Ishikawa (cell line): ENCODE measurements around the gene GHRHR.

Experiments used
- CEBPB ChIP-seq: IDR thresholded peaks from 2 replicates; pipeline ENCODE4 v1.6.1; 2012
- CREB1 ChIP-seq: IDR thresholded peaks from 2 replicates; pipeline ENCODE4 v1.6.1; 2012; ENCODE audit warnings: low read depth
- MAX ChIP-seq: IDR thresholded peaks from 2 replicates; pipeline ENCODE4 v1.6.1; 2012
- RAD21 ChIP-seq: IDR thresholded peaks from 2 replicates; pipeline ENCODE4 v1.6.1; 2012; ENCODE audit warnings: low read depth
- REST ChIP-seq: IDR thresholded peaks from 2 replicates; pipeline ENCODE4 v1.6.1; 2012; ENCODE audit warnings: low read depth, mild to moderate bottlenecking
- TAF1 ChIP-seq: IDR thresholded peaks from 2 replicates; pipeline ENCODE4 v1.6.1; 2012; ENCODE audit warnings: low read depth, mild to moderate bottlenecking

- no peak for TF ChIP-seq RAD21
- no peak for TF ChIP-seq REST
- TF ChIP-seq CREB1: no peak
- no peak for TF ChIP-seq CEBPB
- no peak for TF ChIP-seq MAX
- no peak for TF ChIP-seq TAF1
Observed at GRCh38 chr7:30927040-30927439, 36.7 kb upstream of the GHRHR start.
